Mononuclear cell (primary cell): ENCODE results near the gene NLRP3. TPM values are rescaled to one million over a fixed set of nuclear protein-coding genes. Genes with fewer than 3 reads are reported as not detected.
"Not testable (repeated sequence)": the region's sequence is repeated elsewhere in the genome, so short reads cannot be mapped to it uniquely, and the experiment has no call there.

Experiments
- H3K27me3 ChIP-seq: 2 replicates; pipeline ENCODE4 v1.6.0; 2011; ENCODE audit warnings: low read length, control low read depth; ENCODE audit not compliant: insufficient read depth
- H3K4me1 ChIP-seq: 2 replicates; pipeline ENCODE4 v1.5.1; 2011; ENCODE audit warnings: mild to moderate bottlenecking, low read length, control low read depth; ENCODE audit not compliant: insufficient read depth
- H3K4me3 ChIP-seq: 2 replicates; pipeline ENCODE4 v1.5.1; 2011; ENCODE audit warnings: mild to moderate bottlenecking, low read length, moderate library complexity
- H3K9me3 ChIP-seq: 2 replicates; pipeline ENCODE4 v1.5.1; 2011; ENCODE audit warnings: low read depth, mild to moderate bottlenecking, control low read depth, low read length
- total RNA-seq: library from RNA; depleted of rRNA; stranded (reverse); fragments of >200 nt; gene quantifications from one replicate; pipeline ENCODE4 v1.2.3, GENCODE V29; 2012

Gene NLRP3
- 648 TPM for total RNA-seq

GRCh38 chr1:247415423-247416361 lies at the start of gene NLRP3:
TSS of gene NLRP3 (plus strand) at chr1:247416173. CDS start at chr1:247418801, 2,628 bp downstream.
- Histone ChIP-seq H3K4me1 (peaks cover 76% of the 10 kb centered on the region), H3K4me3 (peak within 1 kb of the TSS; percentile 50), H3K9me3 (no peaks in the 10 kb centered on the region), H3K27me3 (no peaks in the 10 kb centered on the region)

- H3K9me3 ChIP-seq, result not testable (repeated sequence)
Measured at GRCh38 chr1:247366345-247366744, 49.6 kb upstream of the NLRP3 start.

GRCh38 chr1:247366926-247367645 lies 48.9 kb upstream of the NLRP3 start:
- H3K4me3 ChIP-seq, result no peak overlapping the region
- H3K27me3 ChIP-seq, result no peaks in the 10 kb centered on the region
- no peaks in the 10 kb centered on the region for H3K9me3 ChIP-seq
- H3K4me1 ChIP-seq, result no peaks in the 10 kb centered on the region

More at GRCh38 chr1:247366345-247366744, 49.6 kb upstream of the NLRP3 start:
- H3K27me3 ChIP-seq, H3K4me1 ChIP-seq, H3K4me3 ChIP-seq: not testable (repeated sequence)

GRCh38 chr1:247367786-247368422 lies 48.1 kb upstream of the NLRP3 start:
- no peaks in the 10 kb centered on the region for H3K27me3 ChIP-seq
- H3K4me1 ChIP-seq, result peaks cover 2% of the 10 kb centered on the region
- no peak overlapping the region for H3K4me3 ChIP-seq
- H3K9me3 ChIP-seq, result no peaks in the 10 kb centered on the region

GRCh38 chr1:247368490-247369145 lies 47.4 kb upstream of the NLRP3 start:
- H3K27me3 ChIP-seq, result no peaks in the 10 kb centered on the region
- H3K4me1 ChIP-seq, result peaks cover 5% of the 10 kb centered on the region
- H3K9me3 ChIP-seq, result no peaks in the 10 kb centered on the region
- no peak overlapping the region for H3K4me3 ChIP-seq

GRCh38 chr1:247370786-247371732 lies 44.9 kb upstream of the NLRP3 start:
- no peak overlapping the region for H3K4me3 ChIP-seq
- no peaks in the 10 kb centered on the region for H3K27me3 ChIP-seq
- H3K9me3 ChIP-seq, result no peaks in the 10 kb centered on the region
- peaks cover 10% of the 10 kb centered on the region for H3K4me1 ChIP-seq

- H3K4me1 ChIP-seq, result peaks cover 10% of the 10 kb centered on the region
- no peaks in the 10 kb centered on the region for H3K27me3 ChIP-seq
- H3K4me3 ChIP-seq, result no peak overlapping the region
- no peaks in the 10 kb centered on the region for H3K9me3 ChIP-seq
Measured at GRCh38 chr1:247371801-247372259, 44.1 kb upstream of the NLRP3 start.

GRCh38 chr1:247373721-247374141 lies 42.2 kb upstream of the NLRP3 start:
- Histone ChIP-seq H3K9me3 (no peaks in the 10 kb centered on the region), H3K4me1 (peaks cover 10% of the 10 kb centered on the region), H3K27me3 (no peaks in the 10 kb centered on the region), H3K4me3 (no peak overlapping the region)

GRCh38 chr1:247374651-247375334 lies 41.2 kb upstream of the NLRP3 start:
- not testable (repeated sequence) for H3K4me1 ChIP-seq

GRCh38 chr1:247375747-247376146 lies 40.2 kb upstream of the NLRP3 start:
- Histone ChIP-seq H3K4me3 (no peak overlapping the region), H3K9me3 (no peaks in the 10 kb centered on the region), H3K27me3 (no peaks in the 10 kb centered on the region), H3K4me1 (peaks cover 10% of the 10 kb centered on the region)

More at GRCh38 chr1:247374651-247375334, 41.2 kb upstream of the NLRP3 start:
- H3K27me3 ChIP-seq, H3K9me3 ChIP-seq, H3K4me3 ChIP-seq: not testable (repeated sequence)

- no peaks in the 10 kb centered on the region for H3K27me3 ChIP-seq
- no peak overlapping the region for H3K4me3 ChIP-seq
- no peaks in the 10 kb centered on the region for H3K9me3 ChIP-seq
- peaks cover 10% of the 10 kb centered on the region for H3K4me1 ChIP-seq
Measured at GRCh38 chr1:247376659-247377058, 39.3 kb upstream of the NLRP3 start.

- H3K4me3 ChIP-seq, H3K4me1 ChIP-seq, H3K9me3 ChIP-seq, H3K27me3 ChIP-seq: not testable (repeated sequence)
Measured at GRCh38 chr1:247377656-247378055, 38.3 kb upstream of the NLRP3 start.

GRCh38 chr1:247378334-247379073 lies 37.5 kb upstream of the NLRP3 start:
- Histone ChIP-seq H3K4me3 (no peak overlapping the region), H3K27me3 (no peaks in the 10 kb centered on the region), H3K9me3 (no peaks in the 10 kb centered on the region), H3K4me1 (peaks cover 6% of the 10 kb centered on the region)
